ENCODE measurements around the gene GGT1.

GRCh38 chr22:24584871-24585411 is 18.1 kb upstream of the GGT1 start:
- TF ChIP-seq CTCF (IDR thresholded peaks at IDR 0.05; ENCODE audit: low read depth, low read length) (no peak), POLR2A (IDR thresholded peaks at IDR 0.05; ENCODE audit: extremely low read depth, insufficient read length) (no peak)
